COLO668 (cell line): Measurements from ENCODE around the gene GLUD2.

Experiments used
- DNase-seq: peaks from one replicate; lab custom pipeline; 2025; ENCODE audit not compliant: unreplicated experiment; lab: John Stamatoyannopoulos, UW

Gene GLUD2

GRCh38 chrX:121047441-121048419 is at the start of gene GLUD2:
Gene GLUD2 (plus strand): TSS chrX:121047610. CDS start chrX:121047685, 75 bp downstream.
- peak; percentile 69 for DNase-seq

GRCh38 chrX:120999413-120999812 is 48.0 kb upstream of the GLUD2 start:
- DNase-seq, result no peak

- DNase-seq, result no peak
These were observed 46.8 kb upstream of the GLUD2 start for GRCh38 chrX:121000589-121000988.

- DNase-seq, result no peak
These were observed 38.5 kb upstream of the GLUD2 start for GRCh38 chrX:121008920-121009319.

GRCh38 chrX:121009764-121010163 is 37.6 kb upstream of the GLUD2 start:
- DNase-seq, result no peak

GRCh38 chrX:121010218-121010617 is 37.2 kb upstream of the GLUD2 start:
- DNase-seq, result no peak

GRCh38 chrX:121011254-121011653 is 36.2 kb upstream of the GLUD2 start:
- no peak for DNase-seq

- DNase-seq, result no peak
These were observed 33.4 kb upstream of the GLUD2 start for GRCh38 chrX:121013897-121014455.

GRCh38 chrX:121014826-121015225 is 32.6 kb upstream of the GLUD2 start:
- no peak for DNase-seq

- no peak for DNase-seq
These were observed 19.0 kb upstream of the GLUD2 start for GRCh38 chrX:121028419-121028818.

GRCh38 chrX:121030083-121030482 is 17.3 kb upstream of the GLUD2 start:
- no peak for DNase-seq

- DNase-seq, result no peak
These were observed 14.9 kb upstream of the GLUD2 start for GRCh38 chrX:121032531-121032930.

GRCh38 chrX:121036137-121036536 is 11.3 kb upstream of the GLUD2 start:
- DNase-seq, result no peak

- DNase-seq, result no peak
These were observed 10.5 kb upstream of the GLUD2 start for GRCh38 chrX:121036951-121037350.

GRCh38 chrX:121050781-121051180 is 3.4 kb downstream of the GLUD2 start:
- DNase-seq, result no peak

GRCh38 chrX:121052122-121052521 is 4.7 kb downstream of the GLUD2 start:
- no peak for DNase-seq

GRCh38 chrX:121062289-121062688 is 14.9 kb downstream of the GLUD2 start:
- no peak for DNase-seq

GRCh38 chrX:121064579-121064978 is 17.2 kb downstream of the GLUD2 start:
- DNase-seq, result no peak

GRCh38 chrX:121084247-121084646 is 36.8 kb downstream of the GLUD2 start:
- DNase-seq, result peak; percentile 50

GRCh38 chrX:121084903-121085611 is 37.6 kb downstream of the GLUD2 start:
- no peak for DNase-seq

- DNase-seq, result no peak
These were observed 38.2 kb downstream of the GLUD2 start for GRCh38 chrX:121085612-121086010.

GRCh38 chrX:121093011-121093410 is 45.6 kb downstream of the GLUD2 start:
- no peak for DNase-seq
